ENCODE results near the gene TNS3. TPM values are rescaled to one million over a fixed set of nuclear protein-coding genes. Genes with fewer than 3 reads are reported as not detected.

The TNS3 gene
- total and polyA plus RNA-seq, 10 donors, result 17.7 to 247 (median 147) TPM

DNA sequence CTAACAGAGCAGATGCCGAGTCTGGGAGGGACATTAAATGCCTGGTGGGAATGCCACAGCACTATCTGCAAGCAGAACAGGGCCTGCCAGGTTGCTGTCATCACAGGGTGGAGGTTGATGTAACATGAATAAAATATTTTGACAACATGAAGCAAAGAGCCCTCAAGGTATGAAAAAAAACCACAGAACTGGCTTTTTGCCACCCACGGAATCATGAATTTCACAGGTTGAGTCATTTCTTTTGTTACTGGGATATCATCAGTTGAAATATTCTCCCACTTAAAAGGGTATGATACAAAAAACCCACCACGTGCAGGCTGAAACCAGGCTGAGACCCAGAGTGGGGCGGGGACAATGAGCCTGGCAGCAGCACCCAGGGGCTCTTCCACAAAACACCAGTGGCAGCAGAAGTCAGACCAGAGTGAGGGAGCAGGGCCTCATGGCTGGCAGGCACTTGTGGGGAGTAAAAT, 220.1 kb downstream of the TNS3 start:
- peaks cover 0 to 8% (median 0%) of the 10 kb centered on the region in 6 donors for H3K4me1 ChIP-seq
- TF ChIP-seq POLR2A (IDR thresholded peaks at IDR 0.05) (no peak), POLR2AphosphoS5 (IDR thresholded peaks at IDR 0.05) (no peak)
- TF ChIP-seq, protein P1, sequence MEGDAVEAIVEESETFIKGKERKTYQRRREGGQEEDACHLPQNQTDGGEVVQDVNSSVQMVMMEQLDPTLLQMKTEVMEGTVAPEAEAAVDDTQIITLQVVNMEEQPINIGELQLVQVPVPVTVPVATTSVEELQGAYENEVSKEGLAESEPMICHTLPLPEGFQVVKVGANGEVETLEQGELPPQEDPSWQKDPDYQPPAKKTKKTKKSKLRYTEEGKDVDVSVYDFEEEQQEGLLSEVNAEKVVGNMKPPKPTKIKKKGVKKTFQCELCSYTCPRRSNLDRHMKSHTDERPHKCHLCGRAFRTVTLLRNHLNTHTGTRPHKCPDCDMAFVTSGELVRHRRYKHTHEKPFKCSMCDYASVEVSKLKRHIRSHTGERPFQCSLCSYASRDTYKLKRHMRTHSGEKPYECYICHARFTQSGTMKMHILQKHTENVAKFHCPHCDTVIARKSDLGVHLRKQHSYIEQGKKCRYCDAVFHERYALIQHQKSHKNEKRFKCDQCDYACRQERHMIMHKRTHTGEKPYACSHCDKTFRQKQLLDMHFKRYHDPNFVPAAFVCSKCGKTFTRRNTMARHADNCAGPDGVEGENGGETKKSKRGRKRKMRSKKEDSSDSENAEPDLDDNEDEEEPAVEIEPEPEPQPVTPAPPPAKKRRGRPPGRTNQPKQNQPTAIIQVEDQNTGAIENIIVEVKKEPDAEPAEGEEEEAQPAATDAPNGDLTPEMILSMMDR (IDR thresholded peaks at IDR 0.05 in 8 of 11, conservative IDR thresholded peaks at IDR 0.05 in 3 of 11), result no peak
- peaks cover 0 to 65% (median 5%) of the 10 kb centered on the region in 6 donors for H3K36me3 ChIP-seq
- H3K27ac ChIP-seq, result no peak overlapping the region
- DNase-seq, result peak; percentile 18
- no peak overlapping the region for H3K4me3 ChIP-seq
- intact Hi-C loops (cut with DNase I; ENCODE audit: low total_unique reads), result no loop called here
- H3K27me3 ChIP-seq (replicated peaks in 1 of 7), result no peaks in the 10 kb centered on the region
- no peaks in the 10 kb centered on the region for H3K9me3 ChIP-seq
- 55 to 80% (median 68%) methylated on average over 4 of the region's 4 CpGs for WGBS, 5 donors

DNA sequence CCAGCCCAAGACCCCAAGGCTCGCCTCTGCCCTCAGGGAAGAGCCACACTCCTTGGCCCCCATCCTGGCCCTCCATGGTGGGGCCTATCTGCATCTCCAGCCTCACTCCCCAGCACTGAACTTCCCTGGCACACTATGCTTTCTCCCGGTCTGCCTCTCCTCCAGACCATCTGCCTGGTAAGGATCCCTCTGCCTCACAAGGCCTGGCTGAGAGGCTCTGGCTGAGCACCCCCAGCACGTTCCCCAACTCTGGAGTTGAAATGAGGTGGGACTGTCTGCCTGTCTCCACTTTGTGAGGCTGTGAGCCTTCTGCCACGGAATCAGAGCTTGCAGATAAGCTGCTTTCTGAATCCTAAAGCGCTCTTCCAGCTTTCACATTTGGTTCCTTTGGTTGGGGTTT, 220.7 kb downstream of the TNS3 start:
- intact Hi-C loops (cut with DNase I; ENCODE audit: low total_unique reads), result no loop called here
- peaks cover 0 to 64% (median 2%) of the 10 kb centered on the region in 6 donors for H3K36me3 ChIP-seq
- H3K27me3 ChIP-seq (replicated peaks in 1 of 7), result no peaks in the 10 kb centered on the region
- H3K4me1 ChIP-seq, result peaks cover 0 to 12% (median 0%) of the 10 kb centered on the region in 6 donors
- no peak overlapping the region for H3K4me3 ChIP-seq
- TF ChIP-seq POLR2AphosphoS5 (IDR thresholded peaks at IDR 0.05) (no peak), POLR2A (IDR thresholded peaks at IDR 0.05) (no peak)
- TF ChIP-seq, protein P1 (IDR thresholded peaks at IDR 0.05 in 8 of 11, conservative IDR thresholded peaks at IDR 0.05 in 3 of 11), result no peak
- H3K27ac ChIP-seq, result no peak overlapping the region
- H3K9me3 ChIP-seq, result no peaks in the 10 kb centered on the region
- DNase-seq, result peak; percentile 32
- 87 to 94% (median 90%) methylated on average over 5 of the region's 5 CpGs for WGBS, 5 donors

DNA sequence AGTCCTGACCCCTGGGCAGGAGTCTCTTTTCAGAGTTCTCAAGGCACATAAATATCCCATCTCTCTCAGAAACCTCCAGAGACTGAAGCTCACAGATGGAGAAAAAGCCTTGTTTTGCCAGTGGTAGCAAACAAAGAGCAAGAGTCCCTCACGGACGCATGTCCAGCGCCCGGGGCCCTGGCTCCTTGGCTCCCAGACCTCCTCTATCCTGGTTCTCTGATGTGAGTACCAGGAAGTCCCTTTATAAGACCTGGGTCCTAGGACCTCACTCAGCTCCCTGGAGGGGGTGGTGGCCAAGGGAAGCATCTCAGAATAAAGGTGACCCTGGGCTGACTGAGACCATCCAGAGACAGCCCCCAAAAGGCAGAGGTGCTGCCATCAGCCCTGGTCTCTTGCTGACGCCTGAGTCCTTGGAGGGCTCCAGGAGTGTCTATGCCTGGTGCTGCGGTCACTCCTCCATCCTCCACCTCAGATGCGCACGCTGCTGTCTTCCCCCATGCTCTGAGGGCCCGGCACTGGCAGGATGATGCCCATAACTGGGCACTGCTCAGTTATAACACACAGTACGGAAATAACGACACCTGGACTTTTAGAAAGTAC, 221.5 kb downstream of the TNS3 start:
- no peak for TF ChIP-seq POLR2AphosphoS5 (IDR thresholded peaks at IDR 0.05)
- TF ChIP-seq, protein P1 (IDR thresholded peaks at IDR 0.05 in 8 of 11, conservative IDR thresholded peaks at IDR 0.05 in 3 of 11), result no peak
- TF ChIP-seq POLR2A (IDR thresholded peaks at IDR 0.05), result no peak
- no peaks in the 10 kb centered on the region for H3K9me3 ChIP-seq
- no peaks in the 10 kb centered on the region for H3K27me3 ChIP-seq (replicated peaks in 1 of 7)
- DNase-seq, result peak; percentile 59
- intact Hi-C loops (cut with DNase I; ENCODE audit: low total_unique reads), result no loop called here
- peaks cover 0 to 67% (median 2%) of the 10 kb centered on the region in 6 donors for H3K36me3 ChIP-seq
- WGBS, 5 donors, result 94 to 100% (median 96%) methylated on average over 8 to 11 of the region's 11 CpGs
- H3K27ac ChIP-seq, result no peak overlapping the region
- no peak overlapping the region for H3K4me3 ChIP-seq
- H3K4me1 ChIP-seq, result peaks cover 0 to 20% (median 1%) of the 10 kb centered on the region in 6 donors

DNA sequence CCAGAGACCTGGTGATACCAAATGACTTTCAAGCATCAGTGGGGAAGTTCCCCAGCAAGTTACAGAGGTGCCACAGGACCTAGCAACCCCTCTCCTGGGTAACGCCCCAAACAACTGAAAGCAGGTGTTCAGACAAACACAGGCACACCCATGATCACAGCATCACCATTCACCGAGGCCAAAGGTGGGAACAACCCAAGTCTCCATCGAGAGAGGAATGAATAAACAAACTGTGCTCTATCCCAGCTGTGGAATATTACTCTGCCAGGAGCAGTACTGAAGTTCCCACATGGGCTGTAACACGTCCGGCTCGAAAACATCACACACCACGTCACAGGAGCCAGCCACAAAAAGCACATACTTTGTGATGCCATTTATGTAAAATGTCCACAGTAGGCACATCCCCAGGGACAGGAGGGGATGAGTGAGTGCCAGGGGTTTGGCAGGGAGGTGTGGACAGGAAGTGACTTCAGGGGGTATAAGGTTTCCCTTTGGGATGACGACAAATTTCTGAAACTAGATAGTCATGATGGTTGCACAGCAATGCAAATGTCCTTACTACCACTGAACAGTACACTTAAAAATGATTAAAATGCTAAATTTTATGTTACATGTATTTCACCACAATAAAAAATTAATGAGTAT, 222.8 kb downstream of the TNS3 start:
- TF ChIP-seq, protein P1 (IDR thresholded peaks at IDR 0.05 in 8 of 11, conservative IDR thresholded peaks at IDR 0.05 in 3 of 11), result no peak
- TF ChIP-seq POLR2AphosphoS5 (IDR thresholded peaks at IDR 0.05), result no peak
- no peak for TF ChIP-seq POLR2A (IDR thresholded peaks at IDR 0.05)
- Histone ChIP-seq H3K36me3 (peaks cover 0 to 72% (median 2%) of the 10 kb centered on the region in 6 donors), H3K4me3 (no peak overlapping the region), H3K9me3 (no peaks in the 10 kb centered on the region), H3K27ac (peak overlapping the region in 1 of 8 donors; percentile 8), H3K4me1 (peaks cover 0 to 33% (median 2%) of the 10 kb centered on the region in 6 donors), H3K27me3 (replicated peaks in 1 of 7) (no peaks in the 10 kb centered on the region)
- intact Hi-C loops (cut with DNase I; ENCODE audit: low total_unique reads), result no loop called here
- WGBS, 5 donors, result 88 to 94% (median 91%) methylated on average over 6 to 8 of the region's 8 CpGs
- peak; percentile 13 for DNase-seq

Measured in spleen (tissue), 11 donors.